GM19395 (cell line): ENCODE measurements around the gene INTS12.
A peak's percentile ranks its signal among the peaks of the same experiment; 100 is the strongest.

ENCODE experiments used
- ATAC-seq: cut with Tn5 transposase; IDR thresholded peaks from one replicate; pipeline ENCODE4 v1.9.1; 2021; ENCODE audit warnings: mild to moderate bottlenecking, moderate library complexity; ENCODE audit not compliant: unreplicated experiment

Gene INTS12

DNA sequence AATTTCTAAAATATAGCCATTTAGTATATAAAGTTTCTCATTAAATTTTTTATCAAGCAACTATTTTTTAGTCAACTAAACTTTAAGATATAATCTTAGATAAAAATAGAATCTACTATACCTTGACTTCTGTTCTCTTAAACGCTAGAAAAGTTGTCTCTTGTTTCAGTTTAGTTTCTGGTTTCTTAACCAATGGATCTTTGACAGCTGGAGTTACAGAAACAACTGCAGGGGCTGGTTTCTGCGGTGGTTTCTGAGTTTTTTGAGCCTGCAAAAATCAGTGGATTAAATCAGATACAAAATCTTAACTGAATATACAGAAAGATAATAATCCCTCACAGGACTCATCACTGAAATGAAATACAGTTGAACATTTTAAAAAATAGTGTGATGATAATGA, 21.9 kb downstream of the INTS12 start:
- ATAC-seq: no peak

DNA sequence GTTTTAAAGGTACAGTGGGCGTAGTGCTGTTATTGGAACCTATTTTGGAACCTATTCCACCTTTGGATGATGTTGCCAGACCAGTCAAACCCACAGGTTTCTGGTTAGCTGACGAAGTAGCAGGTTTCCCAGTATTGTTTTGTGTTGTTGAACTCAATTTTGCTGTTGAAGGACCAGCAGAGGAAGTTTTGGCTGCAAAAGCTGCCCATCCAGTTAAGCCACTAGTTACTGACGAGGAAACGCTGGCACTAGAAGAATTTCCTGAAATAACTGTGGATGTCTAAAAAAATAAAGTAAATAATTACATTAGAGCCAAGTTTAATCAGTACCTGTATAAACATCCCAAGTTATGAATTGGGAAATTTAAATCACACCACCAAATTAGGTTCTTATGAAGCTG, 25.5 kb downstream of the INTS12 start:
- ATAC-seq: no peak

DNA sequence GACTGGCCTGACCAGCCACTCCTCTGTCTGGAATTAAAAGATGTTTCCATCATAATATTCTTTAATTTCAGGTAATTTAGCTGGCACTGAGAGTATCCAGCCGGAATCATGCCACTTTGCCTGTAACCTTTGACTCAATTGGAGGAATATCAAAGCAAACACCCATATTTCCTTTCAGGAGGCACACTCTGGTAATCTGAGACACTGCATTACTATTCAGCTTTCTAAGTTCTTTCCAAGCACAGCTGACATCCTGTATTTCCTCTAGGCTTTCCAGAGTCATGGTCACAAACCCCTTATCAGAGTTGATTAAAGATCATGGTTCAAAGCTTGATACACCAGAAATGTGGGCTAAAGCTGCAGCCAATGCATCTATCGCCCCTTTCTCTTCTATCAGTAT, 29.3 kb downstream of the INTS12 start:
- no peak for ATAC-seq

DNA sequence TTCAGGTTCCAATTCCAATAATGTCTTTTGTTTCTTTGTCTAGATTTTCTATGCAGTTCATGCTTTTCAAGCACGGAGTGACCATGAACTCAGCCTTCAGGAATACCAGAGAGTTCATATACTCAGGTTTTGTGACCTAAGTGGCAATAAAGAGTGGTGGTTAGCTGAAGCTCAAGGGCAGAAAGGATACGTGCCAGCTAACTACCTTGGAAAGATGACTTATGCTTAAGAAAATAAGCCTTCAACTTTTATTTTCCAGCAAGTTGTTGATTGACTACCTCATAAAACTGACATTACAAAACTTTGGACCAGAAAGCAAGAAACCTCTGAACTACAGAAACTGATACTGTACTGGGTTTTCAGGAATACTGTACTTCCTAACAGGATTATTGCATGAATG, 30.8 kb downstream of the INTS12 start:
- ATAC-seq: no peak

DNA sequence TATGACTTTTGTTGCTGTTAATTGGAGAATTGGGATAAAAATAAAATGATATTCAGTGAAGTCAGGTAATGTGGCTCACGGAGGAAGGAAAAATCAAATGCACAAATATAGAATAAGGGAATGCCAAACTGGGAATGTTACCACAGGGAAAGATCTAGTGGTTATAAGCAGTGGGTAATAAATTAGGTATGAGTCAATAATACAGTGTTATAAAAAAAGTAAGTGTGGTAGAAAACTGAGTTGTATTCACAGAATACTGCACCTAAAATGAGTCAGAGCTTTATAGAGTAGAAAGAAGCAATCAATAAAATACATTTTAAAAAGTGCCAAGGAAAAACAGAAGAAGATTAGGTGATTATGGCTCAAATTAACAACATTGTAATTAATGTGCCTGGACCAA, 34.5 kb downstream of the INTS12 start:
- no peak for ATAC-seq

DNA sequence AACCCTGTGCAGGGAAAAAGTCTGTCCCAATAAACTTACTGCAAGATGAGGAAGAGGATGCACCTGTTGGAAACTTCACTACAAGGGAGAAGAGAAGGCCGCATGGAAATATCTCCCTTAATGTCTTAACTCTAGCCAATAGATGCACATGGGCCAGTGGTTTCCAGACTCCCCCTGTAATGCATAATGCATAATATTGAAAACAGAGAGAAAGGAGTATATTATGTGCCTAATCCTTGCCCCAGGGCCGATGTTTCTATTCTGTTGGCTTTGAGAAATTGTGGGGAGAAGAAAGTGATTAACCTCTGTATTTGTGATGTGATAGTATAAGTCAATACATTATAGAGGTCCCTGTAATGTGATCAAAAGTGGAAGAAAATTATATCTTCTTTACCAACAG, 37.2 kb downstream of the INTS12 start:
- ATAC-seq: no peak

DNA sequence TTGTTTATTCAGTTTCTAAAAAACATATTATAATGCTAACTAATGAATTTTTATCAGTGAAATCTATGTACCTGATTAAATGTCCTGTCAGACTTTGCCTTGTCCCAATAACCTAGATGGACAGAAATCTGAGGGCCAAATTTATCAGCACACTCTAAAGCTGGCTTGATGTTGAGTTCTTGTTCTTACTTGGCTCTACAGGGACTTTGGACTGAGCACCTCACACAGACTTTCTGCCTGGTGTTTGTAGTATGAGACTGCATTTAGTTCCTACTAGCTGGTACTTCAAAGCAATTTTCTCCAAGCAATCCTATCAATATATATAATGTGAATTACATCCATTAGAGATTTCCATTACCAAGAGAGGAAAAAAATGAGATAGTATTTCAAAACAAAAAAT, 37.8 kb downstream of the INTS12 start:
- no peak for ATAC-seq

DNA sequence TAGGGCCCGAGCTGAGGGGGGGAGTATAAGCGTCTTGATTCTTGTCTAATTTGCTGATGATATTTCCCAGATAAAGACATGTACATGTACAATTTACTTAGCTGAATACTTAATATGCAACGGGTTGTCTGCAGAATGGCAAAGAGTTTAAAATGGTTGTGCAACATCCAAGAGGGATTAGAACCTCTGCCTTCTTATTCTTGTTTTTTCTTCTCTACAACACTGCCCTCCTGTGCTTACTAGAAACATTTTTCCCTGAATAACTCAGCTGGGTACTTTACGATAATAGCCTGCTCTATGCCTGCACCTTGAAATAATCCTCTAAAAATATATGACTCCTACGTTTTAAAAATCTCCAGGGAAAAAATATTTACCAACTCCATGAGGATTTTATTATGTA, 41.8 kb downstream of the INTS12 start:
- ATAC-seq: no peak

DNA sequence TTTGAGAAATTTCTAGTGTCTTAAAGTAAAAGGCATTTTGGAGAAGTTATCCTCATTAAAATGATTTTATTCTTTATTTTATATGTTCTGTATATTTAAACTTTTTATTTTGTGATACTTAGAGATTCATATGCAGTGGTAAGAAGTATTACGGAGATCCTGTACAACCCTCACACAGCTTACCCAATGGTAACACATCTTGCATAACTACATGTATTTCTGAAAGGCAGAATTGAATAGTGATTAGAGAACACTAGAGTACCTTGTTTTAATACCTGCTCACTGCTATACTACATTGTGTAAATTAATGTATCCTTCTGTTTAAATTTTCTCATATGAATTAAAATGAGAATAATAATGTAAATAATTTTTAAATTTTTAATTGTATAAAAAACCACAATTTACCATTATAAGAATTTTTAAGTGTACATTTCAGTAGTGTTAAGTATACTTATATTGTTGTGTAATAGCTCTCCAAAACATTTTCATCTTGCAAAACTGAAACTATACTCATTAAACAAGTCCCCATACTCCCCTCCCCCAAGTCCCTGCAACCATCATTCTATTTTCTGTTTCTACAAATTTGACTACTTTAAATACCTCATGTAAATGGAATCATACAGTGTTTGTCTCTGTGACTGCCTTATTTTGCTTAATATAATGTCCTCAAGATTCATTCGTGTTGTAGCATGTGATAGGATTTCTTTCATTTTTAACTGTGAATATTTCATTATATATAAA, 45.4 kb downstream of the INTS12 start:
- ATAC-seq: no peak

DNA sequence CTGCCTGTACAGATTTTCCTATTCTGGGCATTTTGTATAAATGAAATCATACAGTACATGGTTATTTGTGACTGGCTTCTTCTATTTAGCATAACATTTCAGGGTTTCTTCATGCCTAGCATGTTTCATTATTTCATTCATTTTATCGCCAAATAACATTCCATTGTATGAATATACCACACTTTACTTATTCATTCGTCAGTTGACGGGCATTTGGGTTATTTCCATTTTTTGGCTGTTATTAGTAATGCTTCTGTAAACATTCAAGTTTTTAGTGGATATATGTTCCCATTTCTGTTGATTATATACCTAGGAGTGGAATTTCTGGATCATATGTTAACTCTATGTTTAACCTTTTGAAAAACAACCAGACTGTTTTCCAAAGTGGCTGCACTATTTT, 47.5 kb downstream of the INTS12 start:
- ATAC-seq: no peak

DNA sequence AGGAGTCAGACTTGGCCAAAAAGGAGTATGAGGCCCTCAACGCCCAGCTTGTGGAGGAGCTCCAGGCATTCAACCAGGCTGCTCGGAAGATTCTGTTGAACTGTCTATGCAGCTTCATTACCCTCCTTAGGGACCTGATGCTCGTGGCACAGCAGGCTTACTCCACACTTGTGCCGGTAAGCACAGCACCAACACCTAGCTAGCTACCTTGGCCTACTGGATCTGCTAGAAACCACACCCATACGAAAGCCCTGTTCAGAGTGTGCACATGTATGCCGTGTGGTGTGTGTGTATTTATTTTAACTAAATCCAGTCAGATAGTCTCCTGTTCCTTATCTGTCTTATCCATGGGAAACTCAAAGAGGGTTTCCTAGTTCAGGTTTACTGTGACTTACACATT, 49.3 kb downstream of the INTS12 start:
- ATAC-seq: no peak

DNA sequence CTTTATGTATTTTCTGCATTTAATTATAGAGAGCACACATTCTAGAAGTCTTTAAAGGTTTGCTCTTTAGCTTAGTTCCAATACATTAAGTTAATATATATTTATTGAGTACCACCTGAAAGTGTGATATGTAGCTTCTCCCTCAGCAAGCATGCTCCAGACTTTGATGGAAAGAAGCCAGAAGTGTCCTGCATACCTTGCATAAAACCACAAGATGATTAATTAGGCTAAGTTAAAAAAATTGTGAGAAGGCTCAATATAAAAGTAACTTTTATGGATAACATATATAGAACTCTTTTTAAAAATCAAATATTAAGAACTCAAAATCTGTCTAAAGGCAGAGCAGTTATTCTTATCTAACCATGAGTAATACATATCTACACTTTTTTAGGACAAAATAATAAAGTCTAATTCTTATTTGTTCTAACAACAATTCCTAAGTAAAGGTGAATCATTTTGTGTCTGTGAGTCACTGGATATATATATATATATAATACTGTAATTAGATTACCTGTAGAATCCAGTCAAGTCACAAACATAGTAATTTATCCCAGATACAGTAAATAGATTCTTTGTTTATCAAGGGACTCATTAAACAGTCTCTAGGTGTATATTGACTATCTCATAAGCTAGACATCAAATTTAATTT, 51.2 kb downstream of the INTS12 start:
- no peak for ATAC-seq

DNA sequence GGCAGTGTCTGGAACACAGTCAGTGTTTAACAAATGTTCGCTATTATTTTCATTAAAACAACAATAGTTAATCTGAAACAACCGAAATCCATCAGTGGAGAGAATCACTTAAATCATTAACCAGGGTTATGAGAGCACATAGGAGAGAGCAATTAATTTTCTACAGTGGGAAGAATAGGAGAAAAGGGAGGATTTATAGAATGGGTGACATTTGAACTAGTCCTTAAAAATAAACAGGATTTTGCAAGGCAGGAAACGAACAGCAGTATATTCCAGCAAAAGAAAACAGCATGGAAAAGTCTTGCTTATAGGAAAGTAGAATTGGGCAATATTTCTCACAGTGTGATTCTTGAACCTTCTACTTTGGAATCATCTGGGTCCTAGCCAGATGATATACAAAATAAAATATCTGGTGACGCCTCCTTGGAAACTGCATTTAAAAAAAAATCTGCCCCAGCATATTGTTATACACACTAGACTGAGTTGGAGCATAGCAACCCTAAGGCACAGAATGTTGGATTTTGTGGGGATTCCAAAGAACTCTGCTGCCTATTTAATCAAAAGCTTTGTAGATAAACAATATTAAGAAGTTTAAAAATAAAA, 56.1 kb downstream of the INTS12 start:
- ATAC-seq: no peak

DNA sequence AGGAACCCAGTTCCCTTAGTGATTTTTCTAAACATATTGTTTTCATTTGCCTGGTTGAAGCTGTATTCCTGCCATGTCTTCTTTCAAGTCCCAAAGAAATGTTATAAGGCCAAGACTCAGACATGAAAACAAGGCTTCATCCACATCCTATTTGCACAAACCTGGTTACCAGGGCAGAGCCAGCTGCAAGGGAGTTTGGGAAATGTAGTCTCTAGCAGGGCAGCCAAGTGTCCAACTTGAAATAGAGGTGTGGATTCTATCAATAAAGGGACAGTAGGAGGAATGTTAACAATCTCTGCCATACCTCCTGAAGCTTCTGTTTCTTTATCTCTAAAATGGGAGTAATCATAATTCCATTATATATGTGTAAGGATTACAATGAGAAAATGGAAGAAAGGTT, 56.6 kb downstream of the INTS12 start:
- ATAC-seq: no peak

DNA sequence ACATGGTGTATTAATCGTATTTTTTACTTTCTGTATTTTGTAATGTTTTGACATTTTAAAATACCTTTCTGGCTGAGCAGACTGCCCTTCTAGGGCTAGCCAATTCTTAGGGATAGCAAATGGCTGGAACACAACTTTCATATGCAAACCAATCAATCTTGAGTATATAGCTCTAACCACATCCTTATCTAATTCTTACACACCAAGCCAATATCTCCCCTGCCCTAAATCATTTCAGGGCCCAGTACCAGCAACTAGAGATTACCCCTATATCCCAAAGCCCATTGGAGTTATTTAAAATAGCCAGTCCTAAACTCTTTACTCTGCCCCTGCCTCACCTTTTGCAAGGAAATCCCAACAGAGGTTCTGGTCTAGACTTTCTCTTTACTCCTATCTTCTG, 58.3 kb downstream of the INTS12 start:
- no peak for ATAC-seq

DNA sequence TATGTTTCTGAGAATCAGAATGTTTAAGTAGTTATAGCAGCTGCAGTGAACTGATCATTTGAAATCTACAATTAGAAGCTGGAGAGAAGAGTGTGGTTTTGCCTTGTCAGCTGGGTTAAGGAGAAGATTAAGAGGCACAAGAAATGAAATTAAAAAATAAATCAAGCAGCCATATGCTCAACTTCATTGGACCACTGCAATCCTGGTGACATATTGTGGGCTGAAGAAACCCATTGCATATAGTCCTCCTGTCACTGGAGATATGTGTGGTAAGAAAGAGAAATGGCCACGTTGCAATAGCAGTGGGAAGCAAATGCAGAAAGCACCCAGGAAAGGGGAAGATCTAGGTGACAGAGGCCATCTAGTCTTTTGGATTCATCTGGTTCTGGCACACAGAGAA, 63.0 kb downstream of the INTS12 start:
- ATAC-seq: no peak

DNA sequence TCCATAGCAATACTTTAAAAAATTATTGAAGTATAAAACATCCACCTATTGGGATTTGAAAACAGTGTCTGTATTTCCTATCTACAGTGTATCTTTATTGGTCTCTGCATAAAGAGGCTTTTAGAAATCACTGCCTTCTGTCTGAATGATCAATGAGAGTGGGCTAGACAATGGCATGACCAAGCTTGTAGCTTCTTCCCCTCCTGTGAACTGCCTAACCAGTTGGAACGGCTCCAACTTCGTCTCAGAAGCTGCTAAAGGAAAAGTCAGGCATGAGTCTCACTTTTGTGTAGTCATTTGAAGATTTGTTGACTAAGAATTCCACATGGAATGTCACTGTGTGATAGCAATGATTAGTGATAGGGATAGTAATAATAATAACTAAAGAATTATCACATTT, 64.2 kb downstream of the INTS12 start:
- ATAC-seq: no peak

DNA sequence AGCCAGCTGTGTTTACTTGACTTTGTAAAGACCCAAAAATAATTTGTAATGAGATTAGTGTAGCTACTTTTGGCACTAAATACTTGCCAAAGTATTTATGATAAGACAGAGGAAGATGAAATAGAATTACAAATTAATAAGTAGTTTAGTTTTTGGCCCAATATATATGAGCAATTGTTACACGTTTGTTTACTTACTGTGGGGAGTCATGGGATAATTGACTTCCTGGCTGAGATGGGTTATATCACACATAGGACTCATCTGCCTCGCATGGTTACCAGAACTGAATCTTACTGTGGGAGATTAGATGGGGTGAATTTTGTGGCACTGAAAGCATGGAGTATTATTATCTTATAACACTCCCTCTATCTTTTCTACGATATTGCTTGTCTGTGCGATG, 66.6 kb downstream of the INTS12 start:
- no peak for ATAC-seq

DNA sequence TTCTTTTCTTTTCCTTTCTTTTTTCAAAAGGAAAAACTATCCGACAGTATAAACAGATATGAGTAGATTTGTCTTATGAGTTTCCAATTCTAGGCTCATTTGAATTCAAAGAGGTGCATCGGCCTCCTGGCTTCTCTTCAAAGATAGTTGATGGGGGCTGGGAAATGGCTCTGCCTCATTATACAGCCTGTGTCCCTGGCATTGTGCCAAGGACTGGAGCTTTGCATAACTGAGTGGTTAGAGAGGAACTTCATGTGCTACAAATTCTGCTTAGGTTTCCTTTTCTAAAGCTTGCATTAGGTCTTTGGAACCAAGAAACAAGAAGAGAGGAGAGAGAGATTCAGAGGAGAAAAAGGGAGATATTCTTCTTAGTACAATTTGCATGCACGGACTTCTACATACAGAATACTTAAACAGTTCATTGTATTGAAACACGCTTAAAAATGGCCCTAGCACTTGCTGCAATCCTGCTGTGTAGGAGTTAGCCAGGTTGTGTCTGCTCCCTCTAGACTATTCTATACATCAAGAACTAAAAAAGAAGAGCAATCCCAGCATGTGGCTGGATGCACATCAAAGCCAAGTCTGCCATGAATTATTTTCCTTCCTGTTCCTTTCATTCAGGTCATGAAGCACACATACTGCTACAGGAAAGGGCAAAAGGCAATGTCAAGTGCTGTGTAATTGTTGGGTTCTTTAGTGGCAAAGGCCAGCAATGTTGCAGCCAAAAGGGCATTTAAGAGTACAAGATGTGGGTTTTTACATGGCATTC, 70.9 kb downstream of the INTS12 start:
- peak; percentile 88 for ATAC-seq

DNA sequence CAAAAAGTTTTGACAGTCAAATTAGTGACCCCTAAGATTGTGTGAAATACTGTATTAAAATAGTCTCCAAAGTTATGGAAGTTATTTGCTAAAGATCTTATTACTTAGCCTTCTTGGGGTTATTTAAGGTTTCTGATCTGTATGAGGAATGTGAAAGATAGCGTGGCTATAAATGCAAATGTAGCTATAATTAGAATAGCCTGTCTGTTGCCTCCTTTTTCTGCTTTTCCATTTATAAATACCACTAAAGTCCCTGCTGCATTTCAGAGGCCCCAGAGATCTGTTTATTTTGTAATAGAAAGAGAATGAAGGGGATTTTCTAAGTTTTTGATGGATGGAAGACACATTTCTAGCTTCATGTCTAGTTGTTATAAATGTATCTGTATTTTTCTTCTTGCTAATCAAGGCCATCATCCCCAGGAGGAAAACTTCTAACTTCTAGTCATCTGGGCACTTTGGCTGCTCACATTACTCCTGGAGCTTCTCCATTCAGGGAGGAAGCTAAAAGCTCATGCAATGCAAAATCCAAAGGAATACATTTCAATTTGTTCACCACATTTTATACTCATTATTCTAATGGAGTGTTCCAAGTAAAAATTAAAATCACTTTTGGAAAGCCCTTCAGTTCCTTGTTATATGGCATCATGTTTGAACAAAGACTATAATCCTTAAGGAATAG, 73.9 kb downstream of the INTS12 start:
- no peak for ATAC-seq

DNA sequence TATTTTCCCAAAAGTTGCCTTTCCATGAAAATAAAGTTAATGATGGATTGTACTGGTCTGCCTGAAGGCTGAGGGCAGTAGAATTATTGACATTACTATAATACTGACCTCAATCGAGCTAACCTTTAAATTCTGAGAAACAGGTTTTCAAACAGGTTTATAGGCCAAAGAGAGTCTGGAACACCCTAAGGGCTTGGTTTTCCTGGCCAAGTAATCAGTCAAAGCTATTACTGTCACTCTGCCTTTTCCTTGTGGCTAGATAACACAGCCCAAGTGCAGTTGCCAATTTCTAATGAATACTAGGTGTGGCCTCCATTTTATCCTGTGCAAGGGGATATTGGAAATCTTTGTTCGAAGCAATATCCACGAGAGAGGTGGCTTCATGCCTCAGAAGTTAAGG, 75.2 kb downstream of the INTS12 start:
- no peak for ATAC-seq
